Uterus (tissue), 4 donors: ENCODE data around the gene C11orf24. TPM values are rescaled to one million over a fixed set of nuclear protein-coding genes. Genes with fewer than 3 reads are reported as not detected.

Experiments used
- DNase-seq, 2 donors: peaks; one replicate each; pipeline ENCODE4 v3.0.0-alpha.2; 2019 to 2020
- H3K27ac ChIP-seq, 2 donors: fragments of 200-600 bp; sonication (generic); 1 replicate in 1 of 2; 2 replicates in 1 of 2; pipeline ENCODE4 v1.5.1; 2016 to 2018
- H3K27me3 ChIP-seq, 2 donors: fragments of 200-600 bp; sonication (generic); one replicate each; pipeline ENCODE4 v1.5.1; 2018 to 2019; ENCODE audit warnings: control low read depth in 1 of 2
- H3K36me3 ChIP-seq, 2 donors: fragments of 200-600 bp; sonication (generic); one replicate each; pipeline ENCODE4 v1.5.1; 2019; ENCODE audit warnings: control low read depth in 1 of 2
- H3K4me1 ChIP-seq, 2 donors: fragments of 200-600 bp; sonication (generic); one replicate each; pipeline ENCODE4 v1.5.1; 2018 to 2019; ENCODE audit warnings: control low read depth in 1 of 2
- H3K4me3 ChIP-seq, 2 donors: fragments of 200-600 bp; sonication (generic); 1 replicate in 1 of 2; 2 replicates in 1 of 2; pipeline ENCODE4 v1.5.1; 2018 to 2019; ENCODE audit warnings: mild to moderate bottlenecking in 1 of 2
- H3K9me3 ChIP-seq, 2 donors: fragments of 200-600 bp; sonication (generic); one replicate each; pipeline ENCODE4 v1.5.1; 2019; ENCODE audit warnings: control low read depth in 1 of 2
- POLR2A ChIP-seq, 2 donors: fragments of 450-650 bp; IDR thresholded peaks; one replicate each; pipeline ENCODE4 v1.6.1; 2016; ENCODE audit warnings: antibody characterized with exemption in 2 of 2, mild to moderate bottlenecking in 1 of 2, moderate library complexity in 1 of 2
- intact Hi-C: fragments of 100-400 bp; cut with DNase I; formaldehyde crosslinking; loops from one replicate; pipeline ENCODE4 v1.15.1; 2023; ENCODE audit warnings: low total_unique reads
- total RNA-seq, 4 donors: library from RNA; depleted of rRNA in 3 of 4; stranded (reverse); fragments of >200 nt in 3 of 4; gene quantifications; one replicate each; pipeline versions ENCODE4 v1.1.0 to v1.2.4, GENCODE V29; 2014 to 2023
- TF ChIP-seq, protein P1 (sequence below), 4 experiments: fragments of 200-600 bp in 2 of 4; fragments of 450-650 bp in 2 of 4; sonication (generic) in 2 of 4; IDR thresholded peaks; one replicate each; pipeline ENCODE4 v1.5.1; 2016 to 2019; ENCODE audit warnings: antibody characterized with exemption in 4 of 4, mild to moderate bottlenecking in 2 of 4, moderate library complexity in 1 of 4
- donor health status: DM: yes; HTN: yes; CAD: no.

Gene C11orf24
- total RNA-seq, 4 donors from 2014 or later: 23.2 to 136 (median 33.4) TPM

DNA sequence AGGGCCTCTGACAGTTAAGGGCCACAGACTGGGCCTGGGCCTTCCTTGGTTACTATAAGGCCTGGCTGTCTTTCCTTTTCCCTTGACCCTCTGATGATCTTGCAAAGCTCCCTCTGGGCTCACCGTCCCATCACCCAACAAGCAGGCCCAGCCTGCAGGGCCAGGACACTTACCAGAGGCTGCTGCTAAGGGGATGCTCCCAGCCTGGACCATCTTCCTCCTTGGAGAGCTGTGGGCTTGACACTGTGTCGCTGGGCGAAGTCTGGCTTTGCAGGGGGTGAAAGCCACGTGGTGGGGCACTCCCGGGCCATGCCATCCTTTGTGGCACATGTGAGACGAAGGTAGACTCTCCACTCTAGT is 3.9 kb downstream of the C11orf24 start:
- intact Hi-C loops: no loop called here
- Histone ChIP-seq H3K4me3 (no peak overlapping the region), H3K36me3 (no peaks in the 10 kb centered on the region), H3K4me1 (peaks cover 9 to 10% of the 10 kb centered on the region in 2 donors), H3K27ac (no peak overlapping the region), H3K27me3 (no peaks in the 10 kb centered on the region), H3K9me3 (no peaks in the 10 kb centered on the region)
- DNase-seq: no peak
- TF ChIP-seq, protein P1, sequence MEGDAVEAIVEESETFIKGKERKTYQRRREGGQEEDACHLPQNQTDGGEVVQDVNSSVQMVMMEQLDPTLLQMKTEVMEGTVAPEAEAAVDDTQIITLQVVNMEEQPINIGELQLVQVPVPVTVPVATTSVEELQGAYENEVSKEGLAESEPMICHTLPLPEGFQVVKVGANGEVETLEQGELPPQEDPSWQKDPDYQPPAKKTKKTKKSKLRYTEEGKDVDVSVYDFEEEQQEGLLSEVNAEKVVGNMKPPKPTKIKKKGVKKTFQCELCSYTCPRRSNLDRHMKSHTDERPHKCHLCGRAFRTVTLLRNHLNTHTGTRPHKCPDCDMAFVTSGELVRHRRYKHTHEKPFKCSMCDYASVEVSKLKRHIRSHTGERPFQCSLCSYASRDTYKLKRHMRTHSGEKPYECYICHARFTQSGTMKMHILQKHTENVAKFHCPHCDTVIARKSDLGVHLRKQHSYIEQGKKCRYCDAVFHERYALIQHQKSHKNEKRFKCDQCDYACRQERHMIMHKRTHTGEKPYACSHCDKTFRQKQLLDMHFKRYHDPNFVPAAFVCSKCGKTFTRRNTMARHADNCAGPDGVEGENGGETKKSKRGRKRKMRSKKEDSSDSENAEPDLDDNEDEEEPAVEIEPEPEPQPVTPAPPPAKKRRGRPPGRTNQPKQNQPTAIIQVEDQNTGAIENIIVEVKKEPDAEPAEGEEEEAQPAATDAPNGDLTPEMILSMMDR (IDR thresholded peaks at IDR 0.05): no peak
- no peak for TF ChIP-seq POLR2A (IDR thresholded peaks at IDR 0.05)

DNA sequence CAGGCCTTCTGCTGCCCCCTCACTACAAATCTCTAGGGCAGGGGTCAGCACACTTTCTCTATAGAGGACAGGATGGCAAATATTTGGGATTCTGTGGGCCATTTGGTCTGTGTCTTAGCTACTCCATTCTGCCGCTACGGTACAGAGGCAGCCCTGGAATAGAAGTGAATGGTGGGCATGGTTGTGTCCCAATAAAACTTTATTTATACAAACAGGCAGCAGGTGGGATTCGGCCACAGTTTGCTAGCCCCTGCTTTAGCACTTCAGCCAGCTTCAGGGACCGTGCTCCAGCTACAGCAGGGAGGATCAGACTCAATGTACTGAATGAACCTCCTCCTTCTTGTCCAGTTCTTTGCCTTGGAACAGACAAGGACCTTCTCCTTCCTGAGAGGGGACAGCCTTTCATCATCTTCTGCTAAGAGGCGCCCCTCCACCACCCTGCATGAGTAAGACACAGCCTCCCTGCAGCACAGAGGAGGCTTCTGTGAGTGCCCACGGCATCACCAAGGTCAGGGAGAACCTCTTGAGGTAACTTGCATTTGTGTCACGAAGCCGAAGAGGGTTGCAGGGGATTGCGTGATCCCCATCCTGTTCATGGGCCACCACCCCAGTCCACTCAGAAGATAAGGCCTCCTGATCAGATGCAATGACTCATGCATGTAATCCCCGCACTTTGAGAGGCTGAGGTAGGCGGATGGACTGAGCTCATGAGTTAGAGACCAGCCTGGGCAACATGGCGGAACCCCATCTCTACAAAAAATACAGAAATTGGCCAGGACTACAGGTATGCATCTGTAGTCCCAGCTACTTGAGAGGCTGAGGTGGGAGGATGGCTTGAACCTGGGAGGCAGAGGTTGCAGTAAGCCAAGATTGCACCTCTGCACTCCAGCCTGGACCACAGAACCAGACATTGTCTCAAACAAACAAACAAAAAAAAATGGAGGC is 4.6 kb downstream of the C11orf24 start:
- no peak for TF ChIP-seq POLR2A (IDR thresholded peaks at IDR 0.05)
- TF ChIP-seq, protein P1 (IDR thresholded peaks at IDR 0.05): no peak
- Histone ChIP-seq H3K36me3 (no peaks in the 10 kb centered on the region), H3K9me3 (no peaks in the 10 kb centered on the region), H3K4me1 (peaks cover 9 to 10% of the 10 kb centered on the region in 2 donors), H3K27me3 (no peaks in the 10 kb centered on the region), H3K27ac (no peak overlapping the region), H3K4me3 (no peak overlapping the region)
- intact Hi-C loops: no loop called here
- no peak for DNase-seq

- Histone ChIP-seq H3K27me3 (no peaks in the 10 kb centered on the region), H3K27ac (no peak overlapping the region), H3K4me3 (no peak overlapping the region), H3K9me3 (no peaks in the 10 kb centered on the region), H3K36me3 (no peaks in the 10 kb centered on the region), H3K4me1 (peaks cover 9 to 10% of the 10 kb centered on the region in 2 donors)
- no peak for TF ChIP-seq POLR2A (IDR thresholded peaks at IDR 0.05)
- TF ChIP-seq, protein P1 (IDR thresholded peaks at IDR 0.05): no peak
- DNase-seq: no peak
- intact Hi-C loops: no loop called here
These were observed 5.5 kb downstream of the C11orf24 start for GRCh38 chr11:68266121-68266891.

- intact Hi-C loops: loop anchor here (5.0 kb wide), 1 partner anchor 177 kb away; no protein-coding TSS in a partner anchor
- Histone ChIP-seq H3K36me3 (no peaks in the 10 kb centered on the region), H3K4me1 (peaks cover 3 to 6% of the 10 kb centered on the region in 2 donors)
These were observed 6.8 kb downstream of the C11orf24 start for GRCh38 chr11:68264741-68265540.

More at GRCh38 chr11:68264741-68265540, 6.8 kb downstream of the C11orf24 start:
- no peak overlapping the region for H3K27ac ChIP-seq
- no peak for DNase-seq
- TF ChIP-seq POLR2A (IDR thresholded peaks at IDR 0.05): no peak
- TF ChIP-seq, protein P1 (IDR thresholded peaks at IDR 0.05): no peak
- H3K4me3 ChIP-seq: no peak overlapping the region
- H3K9me3 ChIP-seq: no peaks in the 10 kb centered on the region
- no peaks in the 10 kb centered on the region for H3K27me3 ChIP-seq
